NCI-H187 treated with DMSO at 0.1 percent for 48 hours (cell line): Measurements from ENCODE around the gene ZBTB7C.

Experiments
- DNase-seq: peaks from one replicate; lab custom pipeline; 2025; lab: John Stamatoyannopoulos, UW

The ZBTB7C gene

GRCh38 chr18:48058486-48058885 lies 350.7 kb downstream of the ZBTB7C start:
- DNase-seq = no peak

GRCh38 chr18:48057018-48057417 lies 352.2 kb downstream of the ZBTB7C start:
- no peak for DNase-seq

- DNase-seq = no peak
These were observed 353.8 kb downstream of the ZBTB7C start for GRCh38 chr18:48055351-48055750.

- no peak for DNase-seq
These were observed 355.0 kb downstream of the ZBTB7C start for GRCh38 chr18:48053881-48054816.

- no peak for DNase-seq
These were observed 356.3 kb downstream of the ZBTB7C start for GRCh38 chr18:48052842-48053241.

- no peak for DNase-seq
These were observed 357.0 kb downstream of the ZBTB7C start for GRCh38 chr18:48051945-48052840.

- no peak for DNase-seq
These were observed 359.0 kb downstream of the ZBTB7C start for GRCh38 chr18:48050176-48050575.

- no peak for DNase-seq
These were observed 359.4 kb downstream of the ZBTB7C start for GRCh38 chr18:48049757-48050156.

- DNase-seq = no peak
These were observed 360.9 kb downstream of the ZBTB7C start for GRCh38 chr18:48048251-48048650.

GRCh38 chr18:48046843-48047242 lies 362.3 kb downstream of the ZBTB7C start:
- DNase-seq = no peak

- DNase-seq = no peak
These were observed 363.4 kb downstream of the ZBTB7C start for GRCh38 chr18:48045744-48046143.

- DNase-seq = no peak
These were observed 364.2 kb downstream of the ZBTB7C start for GRCh38 chr18:48044944-48045343.

GRCh38 chr18:48043166-48043565 lies 366.0 kb downstream of the ZBTB7C start:
- DNase-seq = no peak

GRCh38 chr18:48042431-48042830 lies 366.8 kb downstream of the ZBTB7C start:
- DNase-seq = no peak

- DNase-seq = no peak
These were observed 368.6 kb downstream of the ZBTB7C start for GRCh38 chr18:48040457-48041110.

GRCh38 chr18:48039769-48040215 lies 369.4 kb downstream of the ZBTB7C start:
- no peak for DNase-seq

- no peak for DNase-seq
These were observed 370.5 kb downstream of the ZBTB7C start for GRCh38 chr18:48038636-48039035.

GRCh38 chr18:48037481-48038271 lies 371.5 kb downstream of the ZBTB7C start:
- DNase-seq = no peak

GRCh38 chr18:48036641-48037421 lies 372.4 kb downstream of the ZBTB7C start:
- DNase-seq = no peak

- no peak for DNase-seq
These were observed 373.0 kb downstream of the ZBTB7C start for GRCh38 chr18:48036226-48036625.

- no peak for DNase-seq
These were observed 373.7 kb downstream of the ZBTB7C start for GRCh38 chr18:48035556-48035860.
